Osteocyte (in vitro differentiated cells): Measurements from ENCODE around the gene ANKRD30BL. TPM values are rescaled to one million over a fixed set of nuclear protein-coding genes. Genes with fewer than 3 reads are reported as not detected.
A peak's percentile ranks its signal among the peaks of the same experiment; 100 is the strongest.
"Not testable (repeated sequence)": the region's sequence is repeated elsewhere in the genome, so short reads cannot be mapped to it uniquely, and the experiment has no call there.

ENCODE experiments used
- DNase-seq: peaks from one replicate; pipeline ENCODE4 v3.0.0; 2021; ENCODE audit warnings: mixed read lengths; ENCODE audit not compliant: unreplicated experiment; ENCODE audit errors: extremely low spot score
- H3K27ac Mint-ChIP-seq: one replicate; pipeline ENCODE4 v1.8.0; 2021; ENCODE audit warnings: mild to moderate bottlenecking, mixed read lengths; ENCODE audit not compliant: unreplicated experiment
- H3K27me3 Mint-ChIP-seq: one replicate; pipeline ENCODE4 v1.8.0; 2021; ENCODE audit warnings: mixed read lengths; ENCODE audit not compliant: unreplicated experiment
- H3K36me3 Mint-ChIP-seq: one replicate; pipeline ENCODE4 v1.8.0; 2021; ENCODE audit warnings: mixed read lengths; ENCODE audit not compliant: unreplicated experiment
- H3K4me1 Mint-ChIP-seq: one replicate; pipeline ENCODE4 v1.8.0; 2021; ENCODE audit warnings: mixed read lengths; ENCODE audit not compliant: unreplicated experiment
- H3K4me3 Mint-ChIP-seq: one replicate; pipeline ENCODE4 v1.8.0; 2021; ENCODE audit warnings: mild to moderate bottlenecking, moderate library complexity, mixed read lengths; ENCODE audit not compliant: unreplicated experiment
- H3K9me3 Mint-ChIP-seq: one replicate; pipeline ENCODE4 v1.8.0; 2021; ENCODE audit warnings: mixed read lengths; ENCODE audit not compliant: unreplicated experiment
- long read RNA-seq: library from polyadenylated mRNA; unstranded; transcript quantifications from one replicate; pipeline ENCODE4 v2.0.0, GENCODE V29; 2021
- total RNA-seq: library from RNA; stranded (reverse); gene quantifications from 2 replicates; pipeline ENCODE4 v1.2.1, GENCODE V29; 2021
- TF ChIP-seq, protein P1 (sequence below): fragments of 200-600 bp; sonication (generic); IDR thresholded peaks from 2 replicates; pipeline ENCODE4 v1.5.0; 2021; ENCODE audit warnings: antibody characterized with exemption, mild to moderate bottlenecking, moderate library complexity

ANKRD30BL gene, protein sequence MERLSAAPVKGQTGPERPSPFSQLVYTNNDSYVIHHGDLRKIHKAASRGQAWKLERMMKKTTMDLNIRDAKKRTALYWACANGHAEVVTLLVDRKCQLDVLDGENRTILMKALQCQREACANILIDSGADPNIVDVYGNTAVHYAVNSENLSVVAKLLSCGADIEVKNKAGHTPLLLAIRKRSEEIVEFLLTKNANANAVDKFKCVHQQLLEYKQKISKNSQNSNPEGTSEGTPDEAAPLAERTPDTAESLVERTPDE
- not detected in 2 replicates for total RNA-seq
- long read RNA-seq = 0 reads

DNA sequence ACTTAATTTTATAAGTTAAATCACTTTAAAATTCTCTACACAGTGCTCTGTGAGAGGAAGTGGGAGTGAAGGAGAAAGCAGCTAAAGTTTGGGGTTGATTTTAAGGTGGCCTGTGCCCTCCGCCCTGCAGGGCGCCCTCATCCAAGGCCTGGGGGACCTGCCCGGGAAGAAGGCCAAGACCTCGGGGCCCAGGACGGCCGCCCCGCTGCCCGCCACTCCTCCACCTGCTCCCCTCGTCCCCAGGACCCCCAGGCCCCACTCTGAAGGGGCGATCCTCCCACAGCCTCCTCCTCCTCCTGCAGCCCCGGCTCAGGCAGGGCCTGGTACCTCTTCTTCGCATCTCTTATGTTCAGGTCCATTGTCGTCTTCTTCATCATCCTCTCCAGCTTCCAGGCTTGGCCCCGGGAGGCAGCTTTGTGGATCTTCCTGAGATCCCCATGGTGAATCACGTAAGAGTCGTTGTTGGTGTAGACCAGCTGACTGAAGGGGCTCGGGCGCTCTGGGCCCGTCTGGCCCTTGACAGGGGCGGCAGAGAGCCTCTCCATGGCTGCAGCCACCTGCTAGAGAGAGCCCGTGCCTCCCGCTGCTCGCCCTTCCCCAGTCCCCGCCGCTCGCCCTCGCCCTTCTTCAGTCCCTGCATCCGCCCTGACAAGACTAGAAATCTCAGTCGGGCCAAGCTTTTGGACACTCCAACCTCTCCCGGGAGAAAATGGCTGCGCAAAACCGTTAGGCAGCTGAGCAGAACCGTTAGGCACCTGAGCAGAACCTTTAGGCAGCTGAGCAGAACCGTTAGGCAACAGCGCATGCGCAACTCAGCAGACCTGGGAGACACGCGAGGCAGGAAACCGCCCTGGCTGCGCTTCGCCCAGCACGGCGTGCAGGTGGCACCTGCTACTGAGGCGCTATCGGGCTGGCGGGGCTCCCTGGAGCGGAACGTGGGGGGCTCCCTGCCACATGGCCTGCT is at the start of gene ANKRD30BL:
TSS of gene ANKRD30BL (minus strand) at position 792 of the 964 bp plus-strand sequence. CDS start at position 545, 247 bp downstream.
- DNase-seq, H3K36me3 Mint-ChIP-seq, H3K9me3 Mint-ChIP-seq, H3K27me3 Mint-ChIP-seq, H3K27ac Mint-ChIP-seq, H3K4me1 Mint-ChIP-seq, H3K4me3 Mint-ChIP-seq: not testable (repeated sequence)

DNA sequence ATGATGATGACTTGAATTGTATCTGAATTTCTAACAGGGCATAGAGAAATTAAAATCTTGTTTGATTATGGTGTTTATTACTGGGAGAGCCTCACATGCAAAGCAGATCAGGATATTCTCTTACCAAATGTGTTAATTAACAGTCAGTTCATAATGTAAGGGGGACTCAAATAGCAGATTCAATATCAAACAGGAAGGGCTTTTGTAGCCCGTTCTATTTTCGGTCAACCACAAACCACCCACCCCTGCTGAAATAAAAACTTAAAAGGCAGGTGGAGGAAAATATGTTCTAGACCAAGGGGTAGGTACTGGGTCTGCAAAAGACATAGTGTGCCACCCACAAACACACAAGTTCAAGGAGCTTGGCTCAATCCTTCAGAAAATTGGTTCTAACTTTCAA is 41.1 kb upstream of the ANKRD30BL start:
- not testable (repeated sequence) for H3K4me3 Mint-ChIP-seq, DNase-seq, H3K27me3 Mint-ChIP-seq

DNA sequence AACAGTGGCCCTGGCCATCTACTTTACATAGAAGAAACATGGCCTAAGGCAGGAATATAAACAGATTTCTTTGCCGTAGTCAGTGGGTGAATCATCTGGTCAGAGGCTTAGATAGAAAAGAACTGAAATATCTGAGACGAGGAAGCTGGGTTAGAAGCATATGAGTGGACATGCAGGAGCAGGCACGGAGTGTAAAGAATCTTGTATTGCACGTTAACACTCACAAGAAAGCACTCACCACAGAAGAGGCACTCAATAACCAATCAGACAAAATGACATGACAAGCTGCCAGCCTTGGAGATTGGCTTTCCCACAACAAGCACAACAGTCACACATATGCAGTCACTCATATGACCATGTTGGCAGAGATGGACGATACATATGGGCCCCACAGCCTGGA is 31.1 kb upstream of the ANKRD30BL start:
- DNase-seq, H3K4me1 Mint-ChIP-seq, H3K4me3 Mint-ChIP-seq, H3K9me3 Mint-ChIP-seq, H3K27me3 Mint-ChIP-seq, H3K36me3 Mint-ChIP-seq, H3K27ac Mint-ChIP-seq: not testable (repeated sequence)

More for the DNA sequence above, 41.1 kb upstream of the ANKRD30BL start:
- not testable (repeated sequence) for H3K36me3 Mint-ChIP-seq, H3K4me1 Mint-ChIP-seq, H3K9me3 Mint-ChIP-seq, H3K27ac Mint-ChIP-seq

DNA sequence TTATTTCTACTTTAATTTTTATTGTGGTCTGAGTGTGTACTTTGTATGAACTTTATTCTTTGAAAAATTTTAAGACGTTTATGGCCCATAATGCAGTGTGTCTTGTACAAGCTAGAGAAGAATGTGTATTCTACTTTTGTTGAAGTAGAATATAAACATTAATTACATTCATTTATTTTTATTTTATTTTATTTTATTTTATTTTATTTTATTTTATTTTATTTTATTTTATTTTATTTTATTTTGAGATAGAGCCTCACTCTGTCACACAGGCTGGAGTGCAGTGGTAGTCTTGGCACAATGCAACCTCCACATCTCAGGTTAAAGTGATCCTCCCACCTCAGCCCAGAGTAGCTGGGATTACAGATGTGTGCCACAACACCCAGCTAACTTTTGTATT is 5.3 kb upstream of the ANKRD30BL start:
- H3K36me3 Mint-ChIP-seq, H3K4me3 Mint-ChIP-seq, H3K4me1 Mint-ChIP-seq, H3K9me3 Mint-ChIP-seq, H3K27me3 Mint-ChIP-seq, H3K27ac Mint-ChIP-seq, DNase-seq: not testable (repeated sequence)

DNA sequence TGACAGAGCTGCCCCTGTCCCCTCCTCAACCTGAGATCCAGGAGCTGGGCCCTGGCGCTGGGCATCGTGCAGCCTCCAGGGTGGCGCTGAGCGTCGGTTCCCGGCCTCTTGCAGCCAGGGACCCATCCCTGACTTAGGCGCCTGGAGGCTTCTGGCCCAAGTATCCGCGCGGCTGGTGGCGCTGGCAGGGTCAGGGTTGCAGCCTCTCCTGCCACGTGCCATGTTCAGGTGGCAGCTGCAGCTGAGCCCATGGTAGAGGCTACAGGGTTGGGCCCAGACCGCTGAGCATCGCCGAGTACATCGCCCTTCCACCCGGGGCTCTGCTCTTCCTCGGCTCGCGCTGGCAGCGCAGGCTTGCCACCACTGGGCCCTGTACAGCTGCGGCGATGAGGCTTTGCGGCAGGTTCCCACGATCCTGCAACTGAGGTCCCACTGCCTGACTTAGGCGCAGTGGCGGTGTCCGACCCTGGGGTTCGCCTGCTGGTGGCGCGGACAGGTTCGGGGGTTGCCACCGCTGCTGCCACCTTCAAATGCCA is 441 bp upstream of the ANKRD30BL start:
- H3K4me1 Mint-ChIP-seq, H3K27ac Mint-ChIP-seq, H3K9me3 Mint-ChIP-seq, H3K27me3 Mint-ChIP-seq, H3K36me3 Mint-ChIP-seq, DNase-seq, H3K4me3 Mint-ChIP-seq: not testable (repeated sequence)

DNA sequence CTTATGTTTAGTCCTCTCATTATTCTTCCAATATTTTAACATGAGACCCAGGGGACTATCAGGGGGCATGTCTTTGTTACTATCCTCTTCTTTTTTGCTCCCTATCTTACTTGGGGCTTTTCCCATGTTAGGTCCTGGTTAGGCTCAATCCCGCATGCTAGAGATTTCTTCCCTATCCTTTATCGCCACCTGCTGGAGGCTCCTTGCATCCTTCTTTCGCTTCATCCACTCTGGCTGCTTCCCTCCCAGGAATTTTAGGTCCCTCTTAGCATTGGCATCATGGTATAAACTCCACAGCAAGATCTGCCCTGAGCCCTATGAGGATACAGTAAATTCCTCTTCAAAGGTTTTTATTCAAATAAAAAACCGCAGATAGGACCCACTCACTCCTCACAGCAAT is 15.0 kb downstream of the ANKRD30BL start:
- not testable (repeated sequence) for H3K9me3 Mint-ChIP-seq, H3K27ac Mint-ChIP-seq, H3K36me3 Mint-ChIP-seq, H3K4me1 Mint-ChIP-seq, H3K4me3 Mint-ChIP-seq, H3K27me3 Mint-ChIP-seq, DNase-seq
- TF ChIP-seq, protein P1, sequence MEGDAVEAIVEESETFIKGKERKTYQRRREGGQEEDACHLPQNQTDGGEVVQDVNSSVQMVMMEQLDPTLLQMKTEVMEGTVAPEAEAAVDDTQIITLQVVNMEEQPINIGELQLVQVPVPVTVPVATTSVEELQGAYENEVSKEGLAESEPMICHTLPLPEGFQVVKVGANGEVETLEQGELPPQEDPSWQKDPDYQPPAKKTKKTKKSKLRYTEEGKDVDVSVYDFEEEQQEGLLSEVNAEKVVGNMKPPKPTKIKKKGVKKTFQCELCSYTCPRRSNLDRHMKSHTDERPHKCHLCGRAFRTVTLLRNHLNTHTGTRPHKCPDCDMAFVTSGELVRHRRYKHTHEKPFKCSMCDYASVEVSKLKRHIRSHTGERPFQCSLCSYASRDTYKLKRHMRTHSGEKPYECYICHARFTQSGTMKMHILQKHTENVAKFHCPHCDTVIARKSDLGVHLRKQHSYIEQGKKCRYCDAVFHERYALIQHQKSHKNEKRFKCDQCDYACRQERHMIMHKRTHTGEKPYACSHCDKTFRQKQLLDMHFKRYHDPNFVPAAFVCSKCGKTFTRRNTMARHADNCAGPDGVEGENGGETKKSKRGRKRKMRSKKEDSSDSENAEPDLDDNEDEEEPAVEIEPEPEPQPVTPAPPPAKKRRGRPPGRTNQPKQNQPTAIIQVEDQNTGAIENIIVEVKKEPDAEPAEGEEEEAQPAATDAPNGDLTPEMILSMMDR = peak; percentile 67
